GM12878 (cell line): ENCODE results near the gene NPFFR2. TPM values are rescaled to one million over a fixed set of nuclear protein-coding genes. Genes with fewer than 3 reads are reported as not detected.

Experiments used
- ATAC-seq: fragments of 200-7000 bp; cut with Tn5 transposase; 3 replicates; pipeline ENCODE4 v1.9.1; 2020; ENCODE audit warnings: mild to moderate bottlenecking, moderate library complexity
- BruUV-seq: library from RNA; stranded (reverse); fragments of 400-500 nt; replicated peaks from 2 replicates; lab custom pipeline; 2021; lab: Mats Ljungman, UMichigan
- CTCF ChIA-PET: fragments of 300-600 bp; sonication (Branson Sonifier 250); formaldehyde crosslinking; extraction: SDS; loops from one replicate; lab custom pipeline; 2021; ENCODE audit warnings: inconsistent platforms; lab: Yijun Ruan, JAX
- POLR2A ChIA-PET: fragments of 350-600 bp; formaldehyde crosslinking; extraction: SDS; loops from one replicate; lab custom pipeline; 2021; ENCODE audit warnings: inconsistent platforms; lab: Charles Lee
- RAD21 ChIA-PET: fragments of 300-600 bp; sonication (Branson Sonifier 250); formaldehyde crosslinking; loops from one replicate; lab custom pipeline; 2023; ENCODE audit warnings: antibody characterized with exemption; ENCODE audit not compliant: unreplicated experiment; lab: Charles Lee
- SMC1A ChIA-PET: fragments of 300-600 bp; sonication (Branson Sonifier 250); formaldehyde crosslinking; loops from one replicate; lab custom pipeline; 2023; ENCODE audit not compliant: unreplicated experiment, uncharacterized antibody; lab: Charles Lee
- DNase-seq: peaks from one replicate; pipeline ENCODE4 v3.0.0-alpha.2; 2011; ENCODE audit warnings: low read depth, low spot score
- FAIRE-seq: peaks from 3 replicates; lab custom pipeline; 2011; peaks lifted over from hg19 to GRCh38; lab: Jason Lieb, UNC
- H2AFZ ChIP-seq: 2 replicates; pipeline ENCODE4 v1.6.0; 2011; ENCODE audit warnings: low read depth, low read length, control low read depth; ENCODE audit not compliant: control insufficient read depth
- H3K27ac ChIP-seq: 2 replicates; pipeline ENCODE4 v1.5.1; 2011; ENCODE audit warnings: control low read depth; ENCODE audit not compliant: control insufficient read depth, insufficient read depth
- H3K27me3 ChIP-seq, 2 experiments: replicated peaks in 1 of 2; 2 replicates each; pipeline versions ENCODE4 v1.6.0 to v1.6.1; 2011; ENCODE audit warnings: low read length in 1 of 2; ENCODE audit not compliant: control insufficient read depth in 2 of 2, insufficient read depth in 2 of 2
- H3K36me3 ChIP-seq, 2 experiments: 2 replicates each; pipeline ENCODE4 v1.5.1; 2011; ENCODE audit warnings: low read length in 1 of 2; ENCODE audit not compliant: control insufficient read depth in 2 of 2, insufficient read depth in 2 of 2
- H3K4me1 ChIP-seq: 2 replicates; pipeline ENCODE4 v1.6.1; 2011; ENCODE audit warnings: mild to moderate bottlenecking, low read length, moderate library complexity, mixed read lengths; ENCODE audit not compliant: control insufficient read depth, insufficient read depth
- H3K4me2 ChIP-seq: 2 replicates; pipeline ENCODE4 v1.6.0; 2011; ENCODE audit warnings: control low read depth; ENCODE audit not compliant: control insufficient read depth, insufficient read depth
- H3K4me3 ChIP-seq: fragments of 200-600 bp; sonication (generic); 2 replicates; pipeline ENCODE4 v1.5.1; 2016
- H3K79me2 ChIP-seq: 2 replicates; pipeline ENCODE4 v1.6.0; 2011; ENCODE audit warnings: low read length; ENCODE audit not compliant: control insufficient read depth, insufficient read depth
- H3K9ac ChIP-seq: 2 replicates; pipeline ENCODE4 v1.8.0; 2011; ENCODE audit warnings: low read length, control low read depth, mixed read lengths; ENCODE audit not compliant: control insufficient read depth, insufficient read depth
- H3K9me3 ChIP-seq: replicated peaks from 3 replicates; pipeline ENCODE4 v1.5.1; 2011; ENCODE audit warnings: mild to moderate bottlenecking, low read length; ENCODE audit not compliant: control insufficient read depth, insufficient read depth
- H4K20me1 ChIP-seq: 2 replicates; pipeline ENCODE4 v1.6.0; 2011; ENCODE audit not compliant: control insufficient read depth, insufficient read depth
- CBX3 ChIP-seq: fragments of 200-600 bp; sonication (generic); IDR thresholded peaks from 2 replicates; pipeline ENCODE4 v1.6.1; 2016; ENCODE audit warnings: low read depth, borderline replicate concordance
- CEBPB ChIP-seq, 2 experiments: fragments of 150-350 bp in 1 of 2; IDR thresholded peaks; 2 replicates each; pipeline ENCODE4 v1.6.1; 2012 to 2014; ENCODE audit warnings: low read depth in 2 of 2, low read length in 2 of 2, borderline replicate concordance in 1 of 2, inconsistent platforms in 1 of 2
- DPF2 ChIP-seq: fragments of 450-650 bp; IDR thresholded peaks from 2 replicates; pipeline ENCODE4 v1.6.1; 2017; ENCODE audit warnings: mild to moderate bottlenecking
- E4F1 ChIP-seq: fragments of 450-650 bp; IDR thresholded peaks from 2 replicates; pipeline ENCODE4 v1.6.1; 2018; ENCODE audit warnings: borderline replicate concordance, mild to moderate bottlenecking; ENCODE audit not compliant: partially characterized antibody
- EP300 ChIP-seq, 2 experiments: fragments of 150-350 bp in 1 of 2; IDR thresholded peaks; 2 replicates each; pipeline ENCODE4 v1.6.1; 2011 to 2012; ENCODE audit warnings: low read depth in 2 of 2, low read length in 2 of 2, borderline replicate concordance in 1 of 2, improper control_type of control experiment in 1 of 2, inconsistent platforms in 1 of 2; ENCODE audit not compliant: control insufficient read depth in 1 of 2
- ETV6 ChIP-seq, 2 experiments: fragments of 450-650 bp in 1 of 2; IDR thresholded peaks in 1 of 2; conservative IDR thresholded peaks in 1 of 2; 2 replicates each; pipeline ENCODE4 v1.6.1; 2014; ENCODE audit warnings: antibody characterized with exemption in 1 of 2, borderline replicate concordance in 1 of 2, low read depth in 1 of 2, mild to moderate bottlenecking in 1 of 2, moderate library complexity in 1 of 2
- EZH2 ChIP-seq: IDR thresholded peaks from 2 replicates; pipeline ENCODE4 v1.6.1; 2012; ENCODE audit warnings: low read depth, mild to moderate bottlenecking, control low read depth, inconsistent platforms, low read length, borderline replicate concordance; ENCODE audit not compliant: control insufficient read depth
- FOXK2 ChIP-seq: fragments of 450-650 bp; IDR thresholded peaks from 2 replicates; pipeline ENCODE4 v1.6.1; 2017; ENCODE audit warnings: mild to moderate bottlenecking, moderate library complexity
- IKZF1 ChIP-seq: fragments of 450-650 bp; conservative IDR thresholded peaks from 2 replicates; pipeline ENCODE4 v1.6.1; 2017; ENCODE audit warnings: antibody characterized with exemption, mild to moderate bottlenecking
- MTA2 ChIP-seq: fragments of 450-650 bp; IDR thresholded peaks from 2 replicates; pipeline ENCODE4 v1.6.1; 2016; ENCODE audit warnings: low read depth, mild to moderate bottlenecking, moderate library complexity
- NFYB ChIP-seq: IDR thresholded peaks from 2 replicates; pipeline ENCODE4 v1.6.1; 2011; ENCODE audit warnings: low read depth, mild to moderate bottlenecking, low read length, improper control_type of control experiment, moderate library complexity; ENCODE audit not compliant: insufficient read depth
- NRF1 ChIP-seq: conservative IDR thresholded peaks from 2 replicates; pipeline ENCODE4 v1.6.1; 2011; ENCODE audit warnings: mild to moderate bottlenecking, low read depth, low read length, improper control_type of control experiment
- POLR2AphosphoS2 ChIP-seq: IDR thresholded peaks from 2 replicates; pipeline ENCODE4 v1.6.1; 2011; ENCODE audit warnings: low read depth, mild to moderate bottlenecking, low read length, improper control_type of control experiment, moderate library complexity
- RAD21 ChIP-seq: IDR thresholded peaks from 2 replicates; pipeline ENCODE4 v1.6.1; 2011; ENCODE audit warnings: mild to moderate bottlenecking, low read depth, low read length, moderate library complexity; ENCODE audit not compliant: insufficient read depth
- RAD51 ChIP-seq: fragments of 450-650 bp; IDR thresholded peaks from 2 replicates; pipeline ENCODE4 v1.6.1; 2016; ENCODE audit warnings: moderate library complexity, mild to moderate bottlenecking, inconsistent platforms
- SP1 ChIP-seq: IDR thresholded peaks from one replicate; pipeline ENCODE4 v1.6.1; 2011; ENCODE audit warnings: low read depth, low read length
- SUPT20H ChIP-seq: IDR thresholded peaks from 2 replicates; pipeline ENCODE4 v1.6.1; 2011; ENCODE audit warnings: low read depth, mild to moderate bottlenecking, low read length, moderate library complexity, borderline replicate concordance; ENCODE audit not compliant: control insufficient read depth
- ZNF274 ChIP-seq: IDR thresholded peaks from one replicate; pipeline ENCODE4 v1.8.0; 2011; ENCODE audit not compliant: insufficient read length, insufficient read depth
- WGBS: methylation state at CpG from one replicate; pipeline ENCODE4 v1.1.6; 2016; ENCODE audit warnings: low lambda C conversion rate; ENCODE audit not compliant: insufficient replicate concordance, insufficient coverage; ENCODE audit errors: missing lambda C conversion rate; 5-methylcytosine and 5-hydroxymethylcytosine counted together
- in situ Hi-C: fragments of 300-500 bp; cut with MboI; formaldehyde crosslinking; loops from 9 replicates; pipeline ENCODE4 v1.14.3; 2018; ENCODE audit warnings: mixed read lengths
- intact Hi-C: fragments of 100-400 bp; cut with micrococcal nuclease; formaldehyde crosslinking; loops from one replicate; pipeline ENCODE4 v1.14.2; 2022; ENCODE audit not compliant: unreplicated experiment
- polyA plus RNA-seq, 11 experiments: library from polyadenylated mRNA; depleted of rRNA in 4 of 11; unstranded in 6 of 11; stranded (reverse) in 5 of 11; fragments of >200 nt; fragmentation: Nextera tagmentation in 4 of 11; fragmentation: Illumina TruSeq in 1 of 11; extraction: Ambion mirVana in 4 of 11; extraction: Trizol in 1 of 11; gene quantifications; 1 replicate in 1 of 11; 2 replicates in 10 of 11; pipeline versions ENCODE4 v1.2.1 to v1.2.3, GENCODE V29; 2011 to 2016; ENCODE audit warnings: inconsistent platforms in 2 of 11, missing spikeins in 2 of 11, low read depth in 1 of 11
- total RNA-seq, 4 experiments: library from RNA; depleted of rRNA in 3 of 4; stranded (reverse); fragments of >200 nt in 3 of 4; fragmentation: Illumina TruSeq in 1 of 4; extraction: Trizol in 1 of 4; gene quantifications; 2 replicates each; pipeline versions ENCODE4 v1.2.1 to v1.2.3, GENCODE V29; 2013 to 2021

Gene NPFFR2
- total and polyA plus RNA-seq, 10 of the 15 experiments (the other 5 are each of a cell fraction or from before 2014, with no cell fraction given), result not detected

GRCh38 chr4:72006586-72006985 lies 25.2 kb upstream of the NPFFR2 start:
- no peaks in the 10 kb centered on the region for H3K36me3 ChIP-seq
- no peak overlapping the region for H3K4me2 ChIP-seq
- 0% methylated on average over 2 of the region's 2 CpGs for WGBS
- TF ChIP-seq NFYB, result no peak
- no peak for TF ChIP-seq EZH2
- TF ChIP-seq IKZF1, result no peak
- no peak for TF ChIP-seq RAD51
- no peak for TF ChIP-seq CBX3
- no peak for TF ChIP-seq DPF2
- no peak for TF ChIP-seq SUPT20H
- no peak for TF ChIP-seq CEBPB (IDR thresholded peaks at IDR 0.05; ENCODE audit: borderline replicate concordance in 1 of 2, low read depth in 2 of 2, low read length in 2 of 2)
- TF ChIP-seq NRF1, result no peak
- TF ChIP-seq SP1, result no peak
- no peak for TF ChIP-seq ZNF274
- TF ChIP-seq POLR2AphosphoS2, result no peak
- no peak for TF ChIP-seq FOXK2
- TF ChIP-seq EP300 (IDR thresholded peaks at IDR 0.05; ENCODE audit: borderline replicate concordance in 1 of 2, control insufficient read depth in 1 of 2, low read depth in 2 of 2, low read length in 2 of 2), result no peak
- TF ChIP-seq ETV6 (conservative IDR thresholded peaks at IDR 0.05 in 1 of 2, IDR thresholded peaks at IDR 0.05 in 1 of 2; ENCODE audit: borderline replicate concordance in 1 of 2, low read depth in 1 of 2), result no peak
- TF ChIP-seq MTA2, result no peak
- no peak for TF ChIP-seq RAD21
- TF ChIP-seq E4F1, result no peak
- intact Hi-C loops, result no loop called here
- H3K79me2 ChIP-seq, result no peaks in the 10 kb centered on the region
- no peak overlapping the region for H3K9ac ChIP-seq
- RAD21 ChIA-PET, result no interaction called here
- SMC1A ChIA-PET, result no interaction called here
- no peak overlapping the region for H2AFZ ChIP-seq
- FAIRE-seq (no peak), DNase-seq (no peak), ATAC-seq (no peak)
- H3K4me1 ChIP-seq, result no peaks in the 10 kb centered on the region
- no peak overlapping the region for H3K4me3 ChIP-seq
- no peak overlapping the region for H3K27ac ChIP-seq
- in situ Hi-C loops, result no loop called here
- no peaks in the 10 kb centered on the region for H4K20me1 ChIP-seq
- no TSS peak for BruUV-seq
- CTCF ChIA-PET, result no interaction called here
- no peaks in the 10 kb centered on the region for H3K27me3 ChIP-seq
- POLR2A ChIA-PET, result no interaction called here
- H3K9me3 ChIP-seq, result no peaks in the 10 kb centered on the region
